Type B pancreatic cell (in vitro differentiated cells): ENCODE data around the gene R3HDM1. TPM values are rescaled to one million over a fixed set of nuclear protein-coding genes. Genes with fewer than 3 reads are reported as not detected.

Experiments
- DNase-seq: peaks from one replicate; pipeline ENCODE4 v3.0.0; 2021; ENCODE audit warnings: mixed read lengths; ENCODE audit not compliant: unreplicated experiment; ENCODE audit errors: extremely low spot score
- H3K27ac Mint-ChIP-seq: 2 replicates; pipeline ENCODE4 v1.8.0; 2021; ENCODE audit warnings: mild to moderate bottlenecking, mixed read lengths
- H3K27me3 Mint-ChIP-seq: 2 replicates; pipeline ENCODE4 v1.8.0; 2021; ENCODE audit warnings: mixed read lengths
- H3K36me3 Mint-ChIP-seq: 2 replicates; pipeline ENCODE4 v1.8.0; 2021; ENCODE audit warnings: mixed read lengths
- H3K4me1 Mint-ChIP-seq: one replicate; pipeline ENCODE4 v1.8.0; 2021; ENCODE audit warnings: mixed read lengths; ENCODE audit not compliant: unreplicated experiment
- H3K4me3 Mint-ChIP-seq: 2 replicates; pipeline ENCODE4 v1.8.0; 2021; ENCODE audit warnings: mild to moderate bottlenecking, mixed read lengths
- H3K9me3 Mint-ChIP-seq: 2 replicates; pipeline ENCODE4 v1.8.0; 2021; ENCODE audit warnings: mixed read lengths
- CTCF ChIP-seq: fragments of 200-600 bp; sonication (generic); conservative IDR thresholded peaks from 2 replicates; pipeline ENCODE4 v1.5.0; 2021; ENCODE audit warnings: antibody characterized with exemption, mild to moderate bottlenecking
- total RNA-seq: library from RNA; stranded (reverse); gene quantifications from 2 replicates; pipeline ENCODE4 v1.2.1, GENCODE V29; 2021; ENCODE audit warnings: low replicate concordance

R3HDM1 gene
- total RNA-seq, 1 donor from 2014 or later, result 47.5 TPM

- Mint-ChIP-seq H3K4me1 (no peaks in the 10 kb centered on the region), H3K27me3 (no peaks in the 10 kb centered on the region), H3K36me3 (peaks cover 49% of the 10 kb centered on the region), H3K4me3 (no peak overlapping the region), H3K27ac (no peak overlapping the region), H3K9me3 (peaks cover 10% of the 10 kb centered on the region)
- no peak for DNase-seq
- no peak for TF ChIP-seq CTCF
Observed at GRCh38 chr2:135755573-135755972, 224.3 kb downstream of the R3HDM1 start.

- no peak for TF ChIP-seq CTCF
- Mint-ChIP-seq H3K4me1 (no peaks in the 10 kb centered on the region), H3K4me3 (no peak overlapping the region), H3K27ac (no peak overlapping the region), H3K9me3 (peaks cover 10% of the 10 kb centered on the region), H3K36me3 (peaks cover 55% of the 10 kb centered on the region), H3K27me3 (no peaks in the 10 kb centered on the region)
- no peak for DNase-seq
Observed at GRCh38 chr2:135756692-135757091, 225.4 kb downstream of the R3HDM1 start.

GRCh38 chr2:135762022-135762421 is 230.7 kb downstream of the R3HDM1 start:
- Mint-ChIP-seq H3K4me3 (no peak overlapping the region), H3K9me3 (peaks cover under 1% of the 10 kb centered on the region), H3K27me3 (no peaks in the 10 kb centered on the region), H3K4me1 (no peaks in the 10 kb centered on the region), H3K36me3 (peaks cover 40% of the 10 kb centered on the region), H3K27ac (no peak overlapping the region)
- TF ChIP-seq CTCF, result no peak
- no peak for DNase-seq

- no peak overlapping the region for H3K27ac Mint-ChIP-seq
Observed at GRCh38 chr2:135762530-135762929, 231.2 kb downstream of the R3HDM1 start.

GRCh38 chr2:135768863-135769262 is 237.6 kb downstream of the R3HDM1 start:
- H3K4me3 Mint-ChIP-seq, result no peak overlapping the region
- H3K36me3 Mint-ChIP-seq, result peaks cover 43% of the 10 kb centered on the region
- H3K27me3 Mint-ChIP-seq, result no peaks in the 10 kb centered on the region
- TF ChIP-seq CTCF, result no peak
- no peak overlapping the region for H3K27ac Mint-ChIP-seq
- no peak for DNase-seq
- H3K9me3 Mint-ChIP-seq, result no peaks in the 10 kb centered on the region
- H3K4me1 Mint-ChIP-seq, result no peaks in the 10 kb centered on the region

More at GRCh38 chr2:135762530-135762929, 231.2 kb downstream of the R3HDM1 start:
- no peaks in the 10 kb centered on the region for H3K4me1 Mint-ChIP-seq
- TF ChIP-seq CTCF, result no peak
- no peak overlapping the region for H3K4me3 Mint-ChIP-seq
- H3K27me3 Mint-ChIP-seq, result no peaks in the 10 kb centered on the region
- H3K36me3 Mint-ChIP-seq, result peaks cover 40% of the 10 kb centered on the region
- DNase-seq, result no peak
- H3K9me3 Mint-ChIP-seq, result no peaks in the 10 kb centered on the region

GRCh38 chr2:135773319-135773718 is 242.0 kb downstream of the R3HDM1 start:
- no peaks in the 10 kb centered on the region for H3K4me1 Mint-ChIP-seq
- no peaks in the 10 kb centered on the region for H3K27me3 Mint-ChIP-seq
- peaks cover 49% of the 10 kb centered on the region for H3K36me3 Mint-ChIP-seq
- no peak overlapping the region for H3K4me3 Mint-ChIP-seq
- no peak for DNase-seq
- no peak for TF ChIP-seq CTCF
- H3K9me3 Mint-ChIP-seq, result no peaks in the 10 kb centered on the region
- no peak overlapping the region for H3K27ac Mint-ChIP-seq
